Measurements from ENCODE around the gene SEMA3E.

DNA sequence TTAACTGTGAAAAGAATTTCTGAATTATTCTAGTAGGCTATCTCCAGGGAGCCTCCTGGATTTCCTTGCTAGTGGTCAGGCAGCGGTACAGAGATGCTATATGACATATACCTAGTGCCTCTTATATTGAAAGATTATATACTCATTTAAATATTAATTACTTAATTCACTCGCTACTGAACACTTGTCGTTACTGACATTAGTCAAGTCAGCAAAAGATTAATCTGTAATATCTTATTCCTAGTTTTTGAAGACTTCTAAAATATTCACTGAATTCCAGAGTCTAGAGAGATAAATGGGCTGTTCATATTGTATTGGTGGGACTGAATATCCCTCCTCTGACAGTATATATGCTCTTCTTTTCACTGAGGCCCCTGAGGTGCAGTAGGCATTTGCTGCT is 2.9 kb downstream of the SEMA3E start:
- TF ChIP-seq CTCF (IDR thresholded peaks at IDR 0.05) (no peak), POLR2A (IDR thresholded peaks at IDR 0.05) (no peak)
